ENCODE results near the gene GLYATL3. TPM values are rescaled to one million over a fixed set of nuclear protein-coding genes. Genes with fewer than 3 reads are reported as not detected.

The GLYATL3 gene
- total RNA-seq, 1 experiment from 2014 or later: not detected

- no peak overlapping the region for H3K4me3 ChIP-seq (ENCODE audit: insufficient read depth, low read depth, low read length)
- H3K36me3 ChIP-seq (replicated peaks; ENCODE audit: control insufficient read depth, insufficient read depth, low read length): no peaks in the 10 kb centered on the region
- DNase-seq: no peak
- peaks cover 8% of the 10 kb centered on the region; the same call in 1 of the 2 replicates for H3K27me3 ChIP-seq (ENCODE audit: control insufficient read depth, insufficient read depth, low read length)
These were observed 65.5 kb downstream of the GLYATL3 start for GRCh38 chr6:49565261-49565660.

DNA sequence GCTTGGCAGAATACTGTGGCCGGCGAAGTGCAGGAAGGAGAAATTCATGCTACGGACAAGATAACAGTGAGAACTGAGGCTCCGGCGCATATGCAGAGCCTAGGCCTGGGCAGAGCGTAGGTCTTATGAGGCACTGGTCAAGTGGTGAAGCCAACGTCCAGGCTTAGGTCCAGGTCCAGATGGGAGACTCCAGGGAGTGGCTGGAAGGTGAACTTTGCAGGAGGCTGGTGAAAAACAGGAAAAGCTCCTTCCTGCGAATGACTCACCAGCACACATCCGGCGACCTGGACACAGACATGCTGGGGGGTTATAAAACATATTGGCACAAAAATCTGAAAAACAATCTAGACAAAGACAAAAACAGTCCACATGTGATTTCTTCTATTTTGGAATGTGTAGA lies 66.1 kb downstream of the GLYATL3 start:
- no peak for DNase-seq
- Histone ChIP-seq H3K27me3 (ENCODE audit: control insufficient read depth, insufficient read depth, low read length) (peaks cover 6% of the 10 kb centered on the region; the same call in 1 of the 2 replicates), H3K36me3 (replicated peaks; ENCODE audit: control insufficient read depth, insufficient read depth, low read length) (no peaks in the 10 kb centered on the region), H3K4me3 (ENCODE audit: insufficient read depth, low read depth, low read length) (no peak overlapping the region)

GRCh38 chr6:49570474-49571079 lies 70.9 kb downstream of the GLYATL3 start:
- Histone ChIP-seq H3K27me3 (ENCODE audit: control insufficient read depth, insufficient read depth, low read length) (no peaks in the 10 kb centered on the region), H3K36me3 (replicated peaks; ENCODE audit: control insufficient read depth, insufficient read depth, low read length) (no peaks in the 10 kb centered on the region), H3K4me3 (ENCODE audit: insufficient read depth, low read depth, low read length) (no peak overlapping the region)
- DNase-seq: no peak

DNA sequence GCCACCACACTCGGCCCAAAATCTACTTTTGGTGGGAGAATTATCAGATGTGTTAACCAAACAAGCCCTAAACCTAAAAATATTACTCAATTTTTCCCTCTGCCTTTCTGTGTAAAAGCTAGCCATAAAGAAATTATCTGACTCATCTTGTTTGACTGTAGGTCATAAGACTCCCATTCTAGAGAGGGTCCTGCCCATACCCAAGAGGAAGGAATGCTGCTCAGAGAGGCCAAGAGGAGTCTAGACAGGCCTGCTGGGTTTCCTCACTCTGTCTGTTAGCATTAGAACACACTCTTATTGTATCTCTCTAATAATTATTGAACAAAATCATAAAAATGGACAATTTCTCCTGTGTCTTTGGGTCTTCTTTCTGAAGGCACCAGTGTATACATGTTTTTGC lies 76.9 kb downstream of the GLYATL3 start:
- no peak for DNase-seq
- Histone ChIP-seq H3K4me3 (ENCODE audit: insufficient read depth, low read depth, low read length) (no peak overlapping the region), H3K27me3 (ENCODE audit: control insufficient read depth, insufficient read depth, low read length) (no peaks in the 10 kb centered on the region), H3K36me3 (replicated peaks; ENCODE audit: control insufficient read depth, insufficient read depth, low read length) (no peaks in the 10 kb centered on the region)

Other genes with a start within 250 kb of the GLYATL3 start
- 12.5 and 15.0 TPM in 2 replicates for gene MMUT, start 36.7 kb upstream of the GLYATL3 start, total RNA-seq (2014; rRNA removed; shearing (Covaris generic))
- gene CENPQ, start 36.6 kb upstream of the GLYATL3 start, total RNA-seq (2014; rRNA removed; shearing (Covaris generic)): 16.5 and 28.6 TPM in 2 replicates
- 7.5 and 8.7 TPM in 2 replicates for gene C6orf141, start 50.7 kb downstream of the GLYATL3 start, total RNA-seq (2014; rRNA removed; shearing (Covaris generic))
- gene RHAG, start 136.9 kb downstream of the GLYATL3 start, total RNA-seq (2014; rRNA removed; shearing (Covaris generic)): 0.07 TPM in 1 of 2 replicates, not detected in the other
- gene CRISP2, start 213.6 kb downstream of the GLYATL3 start, total RNA-seq (2014; rRNA removed; shearing (Covaris generic)): not detected in 2 replicates
- gene CRISP3, start 244.5 kb downstream of the GLYATL3 start, total RNA-seq (2014; rRNA removed; shearing (Covaris generic)): not detected in 2 replicates